Measurements from ENCODE around the gene STAG1.

DNA sequence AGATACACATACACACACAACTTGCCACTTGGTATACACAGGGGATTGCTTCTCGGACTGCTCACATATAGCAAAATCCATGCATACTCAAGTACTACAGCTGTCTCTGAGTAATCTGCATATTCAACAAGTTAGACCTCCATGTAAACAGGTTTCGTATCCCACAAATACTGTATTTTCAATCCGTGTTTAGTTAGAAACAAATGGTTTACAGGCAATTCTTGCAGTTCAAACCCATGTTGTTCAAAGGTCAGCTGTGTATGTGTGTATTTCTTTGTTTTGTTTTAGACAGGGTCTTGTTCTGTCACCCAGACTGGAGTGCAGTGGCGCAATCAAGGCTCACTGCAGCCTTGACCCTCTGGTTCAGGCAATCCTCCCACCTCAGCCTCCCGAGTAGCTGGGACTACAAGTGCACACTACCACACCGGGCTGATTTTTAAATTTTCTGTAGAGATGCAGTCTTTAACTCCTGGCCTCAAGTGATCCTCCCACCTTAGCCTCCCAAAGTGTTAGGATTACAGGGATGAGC lies 253.2 kb downstream of the STAG1 start:
- TF ChIP-seq, protein P1, sequence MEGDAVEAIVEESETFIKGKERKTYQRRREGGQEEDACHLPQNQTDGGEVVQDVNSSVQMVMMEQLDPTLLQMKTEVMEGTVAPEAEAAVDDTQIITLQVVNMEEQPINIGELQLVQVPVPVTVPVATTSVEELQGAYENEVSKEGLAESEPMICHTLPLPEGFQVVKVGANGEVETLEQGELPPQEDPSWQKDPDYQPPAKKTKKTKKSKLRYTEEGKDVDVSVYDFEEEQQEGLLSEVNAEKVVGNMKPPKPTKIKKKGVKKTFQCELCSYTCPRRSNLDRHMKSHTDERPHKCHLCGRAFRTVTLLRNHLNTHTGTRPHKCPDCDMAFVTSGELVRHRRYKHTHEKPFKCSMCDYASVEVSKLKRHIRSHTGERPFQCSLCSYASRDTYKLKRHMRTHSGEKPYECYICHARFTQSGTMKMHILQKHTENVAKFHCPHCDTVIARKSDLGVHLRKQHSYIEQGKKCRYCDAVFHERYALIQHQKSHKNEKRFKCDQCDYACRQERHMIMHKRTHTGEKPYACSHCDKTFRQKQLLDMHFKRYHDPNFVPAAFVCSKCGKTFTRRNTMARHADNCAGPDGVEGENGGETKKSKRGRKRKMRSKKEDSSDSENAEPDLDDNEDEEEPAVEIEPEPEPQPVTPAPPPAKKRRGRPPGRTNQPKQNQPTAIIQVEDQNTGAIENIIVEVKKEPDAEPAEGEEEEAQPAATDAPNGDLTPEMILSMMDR (IDR thresholded peaks at IDR 0.05; ENCODE audit: low read depth, low read length): no peak
- no peak for TF ChIP-seq EZH2phosphoT487 (IDR thresholded peaks at IDR 0.05; ENCODE audit: low read depth)

Data from OCI-LY3 (cell line).